ENCODE results near the gene TXK.
A peak's percentile ranks its signal among the peaks of the same experiment; 100 is the strongest.

TXK gene

GRCh38 chr4:48058617-48059530, 75.2 kb downstream of the TXK start:
- no peak for DNase-seq (ENCODE audit: low read depth in 2 of 2, low spot score in 1 of 2)

DNA sequence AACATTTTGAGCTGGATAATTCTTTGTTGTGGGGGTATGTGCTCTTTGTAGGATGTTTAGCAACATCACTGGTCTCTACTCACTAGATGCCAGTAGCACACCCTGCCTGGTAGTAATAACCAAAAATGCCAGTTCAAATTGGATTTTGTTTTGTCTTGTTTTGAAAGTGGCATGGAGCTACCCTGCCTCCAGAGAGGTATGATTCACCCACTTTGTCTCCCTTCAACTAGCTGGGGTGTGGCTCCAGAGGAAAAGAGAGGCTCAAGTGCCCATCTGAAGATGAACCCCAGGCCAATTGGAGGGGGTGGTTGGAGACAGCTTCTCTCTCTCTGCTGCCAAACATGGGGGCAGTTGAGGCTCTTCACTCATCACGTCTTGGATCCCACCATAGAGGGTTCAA, 83.0 kb downstream of the TXK start:
- no peak for DNase-seq (ENCODE audit: low read depth in 2 of 2, low spot score in 1 of 2)

DNA sequence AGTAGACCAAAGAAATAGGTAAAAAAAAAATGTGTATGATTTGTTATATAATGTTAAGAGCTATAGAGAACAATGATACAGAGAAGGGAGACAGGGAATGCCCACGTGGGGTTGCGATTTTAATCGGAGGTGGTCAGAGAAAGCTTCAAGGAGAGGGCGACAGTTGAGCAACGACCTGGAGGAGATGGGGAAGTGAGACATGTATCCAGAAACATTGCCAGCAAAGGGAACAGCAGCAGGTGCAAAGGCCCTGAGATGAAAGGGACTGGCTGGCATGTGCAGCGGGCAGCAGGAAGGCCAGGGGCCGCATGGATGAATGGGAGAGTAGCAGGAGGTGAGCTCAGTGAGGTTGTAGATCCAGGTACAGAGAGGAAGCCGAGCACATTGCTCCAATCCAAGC, 84.6 kb downstream of the TXK start:
- no peak for DNase-seq (ENCODE audit: low read depth in 2 of 2, low spot score in 1 of 2)

DNA sequence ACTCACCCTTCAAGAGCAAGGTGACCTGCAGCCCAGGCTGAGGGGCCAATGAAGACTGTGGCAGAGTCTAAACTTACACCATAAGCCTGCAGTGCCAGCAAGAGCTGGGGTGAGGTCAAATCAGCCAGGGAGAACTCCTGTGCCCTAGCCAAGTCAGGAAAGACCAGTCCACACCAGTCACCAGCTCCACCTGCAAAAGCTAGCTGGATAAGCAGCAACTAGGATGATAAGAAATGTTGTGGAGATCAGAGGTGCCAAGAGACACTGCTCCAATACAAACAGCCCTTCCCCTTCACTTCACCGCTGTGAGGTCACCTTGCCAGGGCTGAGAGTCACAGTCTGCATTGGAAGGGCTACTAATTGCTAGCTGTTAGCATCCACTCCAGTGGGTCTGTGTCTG, 86.2 kb downstream of the TXK start:
- DNase-seq (ENCODE audit: low read depth in 2 of 2, low spot score in 1 of 2): no peak

GRCh38 chr4:48047421-48047844, 86.6 kb downstream of the TXK start:
- DNase-seq (ENCODE audit: low read depth in 2 of 2, low spot score in 1 of 2): peak; percentile 66 to 68

DNA sequence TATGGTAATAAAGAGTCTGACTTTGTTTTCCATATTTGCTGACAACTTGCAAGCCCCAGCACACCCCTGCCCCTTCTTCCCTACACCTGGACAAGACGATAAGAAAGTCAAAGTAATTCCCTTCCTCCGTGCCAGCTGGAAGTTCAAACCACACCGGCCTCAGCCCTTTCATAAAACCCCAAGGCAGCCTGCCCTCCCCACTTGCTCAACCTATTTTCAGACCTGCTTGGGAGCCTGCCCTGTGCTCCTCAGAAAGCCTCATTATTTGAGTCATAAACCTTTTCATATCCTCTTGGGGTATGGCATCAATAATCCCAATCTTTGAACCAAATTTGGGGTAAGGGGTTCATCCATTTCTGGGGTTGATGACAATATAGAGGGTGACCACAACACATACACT, 88.0 kb downstream of the TXK start:
- no peak for DNase-seq (ENCODE audit: low read depth in 2 of 2, low spot score in 1 of 2)

DNA sequence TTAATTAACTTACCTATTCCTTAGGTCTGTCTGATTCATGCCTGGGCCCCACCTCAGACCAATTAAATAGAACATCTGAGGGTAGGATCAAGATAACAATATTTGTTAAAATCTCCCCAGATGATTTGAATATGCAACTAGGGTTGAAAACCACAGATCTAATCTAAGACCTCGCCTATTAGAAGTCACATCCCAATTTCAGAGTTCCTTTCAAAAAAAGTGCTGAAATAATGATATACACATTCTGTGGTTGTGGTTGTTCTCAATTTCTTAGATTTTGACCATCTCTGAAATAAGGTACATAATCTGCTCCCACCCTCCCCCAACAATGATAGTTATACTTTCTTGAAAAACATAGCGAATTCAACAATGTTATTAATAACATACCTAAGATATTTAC, 89.8 kb downstream of the TXK start:
- DNase-seq (ENCODE audit: low read depth in 2 of 2, low spot score in 1 of 2): no peak

DNA sequence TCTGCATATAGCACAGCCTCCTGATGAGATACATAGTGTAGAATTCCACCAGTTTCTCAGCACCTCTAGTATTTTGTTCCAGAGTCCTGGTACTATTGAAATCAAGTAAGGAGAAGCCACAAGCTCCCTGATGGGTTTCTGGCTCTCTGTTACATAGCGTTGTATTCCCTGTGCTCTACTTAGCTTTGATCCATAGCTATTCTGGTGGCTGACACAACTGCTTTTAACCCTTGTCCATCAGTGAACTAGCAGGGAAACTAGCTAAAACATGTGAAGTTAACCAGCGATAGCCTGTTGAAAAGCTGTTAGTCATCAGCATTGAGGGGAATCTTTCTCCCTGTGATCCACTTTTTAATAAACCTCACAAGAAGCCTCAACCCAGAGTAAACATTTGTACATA, 90.5 kb downstream of the TXK start:
- no peak for DNase-seq (ENCODE audit: low read depth in 2 of 2, low spot score in 1 of 2)

- DNase-seq (ENCODE audit: low read depth in 2 of 2, low spot score in 1 of 2): no peak
These were observed 91.0 kb downstream of the TXK start for GRCh38 chr4:48042979-48043461.

GRCh38 chr4:48041535-48042137, 92.4 kb downstream of the TXK start:
- DNase-seq (ENCODE audit: low read depth in 2 of 2, low spot score in 1 of 2): no peak

- no peak for DNase-seq (ENCODE audit: low read depth in 2 of 2, low spot score in 1 of 2)
These were observed 94.5 kb downstream of the TXK start for GRCh38 chr4:48039561-48039960.

DNA sequence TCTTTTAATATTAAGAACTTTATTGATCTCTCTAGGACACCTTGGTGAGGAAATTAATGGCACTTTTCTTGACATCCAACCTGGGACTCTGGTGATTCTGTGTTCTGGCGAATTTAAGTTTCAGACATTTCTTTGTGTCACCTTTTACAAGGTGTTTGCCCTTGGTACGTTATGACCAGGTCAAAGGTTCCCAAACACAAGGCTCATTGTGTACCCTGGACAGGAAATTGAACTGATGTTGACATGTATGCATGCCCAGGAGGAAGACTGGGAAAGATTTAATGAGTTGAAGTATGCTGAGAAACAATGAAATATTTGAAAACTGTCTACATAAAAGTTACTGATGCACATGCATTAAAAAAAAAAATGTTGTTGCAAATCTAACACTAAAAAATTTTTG, 95.4 kb downstream of the TXK start:
- DNase-seq (ENCODE audit: low read depth in 2 of 2, low spot score in 1 of 2): no peak

- no peak for DNase-seq (ENCODE audit: low read depth in 2 of 2, low spot score in 1 of 2)
These were observed 97.0 kb downstream of the TXK start for GRCh38 chr4:48037117-48037462.

- DNase-seq (ENCODE audit: low read depth in 2 of 2, low spot score in 1 of 2): no peak
These were observed 98.1 kb downstream of the TXK start for GRCh38 chr4:48035952-48036351.

- peak; percentile 20 to 41 for DNase-seq (ENCODE audit: low read depth in 2 of 2, low spot score in 1 of 2)
These were observed 100.1 kb downstream of the TXK start for GRCh38 chr4:48033825-48034413.

GRCh38 chr4:48033412-48033811, 100.6 kb downstream of the TXK start:
- no peak for DNase-seq (ENCODE audit: low read depth in 2 of 2, low spot score in 1 of 2)

- no peak for DNase-seq (ENCODE audit: low read depth in 2 of 2, low spot score in 1 of 2)
These were observed 101.3 kb downstream of the TXK start for GRCh38 chr4:48032721-48033120.

DNA sequence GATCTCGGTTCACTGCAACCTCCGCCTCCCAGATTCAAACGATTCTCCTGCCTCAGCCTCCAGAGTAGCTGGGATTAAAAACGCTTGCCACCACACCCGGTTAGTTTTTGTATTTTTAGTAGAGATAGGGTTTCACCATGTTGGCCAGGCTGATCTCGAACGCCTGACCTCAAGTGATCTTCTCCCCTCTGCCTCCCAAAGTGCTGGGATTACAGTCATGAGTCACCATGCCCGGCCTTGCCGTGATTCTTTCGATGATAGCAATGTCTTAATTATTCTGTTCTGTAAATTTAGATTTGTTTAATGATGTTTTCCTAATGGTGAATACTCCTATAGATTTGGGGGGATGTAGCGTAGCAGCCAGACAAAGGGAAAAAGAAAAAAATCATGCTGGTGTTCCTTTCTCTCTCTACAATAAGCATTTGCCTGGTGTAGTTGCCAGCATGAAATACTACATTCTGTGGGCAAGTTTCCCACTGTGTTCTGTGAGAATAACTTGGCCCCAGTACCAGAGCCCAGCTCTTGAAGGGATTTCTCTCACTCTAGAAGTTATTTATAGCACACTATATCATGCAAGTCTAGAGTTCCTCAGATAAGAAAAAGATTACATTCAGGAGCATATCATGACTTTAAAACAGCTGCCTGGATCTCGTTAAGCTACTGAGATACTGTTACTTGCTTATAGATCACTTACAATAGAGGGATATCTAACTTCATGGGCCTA, 102.1 kb downstream of the TXK start:
- no peak for DNase-seq (ENCODE audit: low read depth in 2 of 2, low spot score in 1 of 2)

- no peak for DNase-seq (ENCODE audit: low read depth in 2 of 2, low spot score in 1 of 2)
These were observed 103.6 kb downstream of the TXK start for GRCh38 chr4:48030470-48030869.

GRCh38 chr4:48028696-48029095, 105.4 kb downstream of the TXK start:
- no peak for DNase-seq (ENCODE audit: low read depth in 2 of 2, low spot score in 1 of 2)

DNA sequence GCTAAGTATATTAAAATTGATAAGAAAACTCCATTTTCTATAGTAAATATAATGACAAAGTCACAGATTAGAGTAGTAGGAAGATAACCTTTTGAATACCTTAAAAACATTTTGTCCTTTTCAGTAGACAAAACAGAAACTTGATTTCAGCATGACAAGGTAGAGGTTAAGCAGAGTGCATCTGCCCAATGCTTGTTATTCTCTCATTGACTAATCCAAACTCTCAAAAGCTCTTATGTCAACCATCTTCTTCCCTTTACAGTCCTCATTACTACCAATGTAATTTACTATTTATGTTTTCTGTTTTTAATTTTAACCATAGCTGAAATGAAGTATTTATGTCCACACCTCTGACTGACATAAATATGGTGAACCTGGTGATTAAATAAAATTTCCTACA, 106.4 kb downstream of the TXK start:
- no peak for DNase-seq (ENCODE audit: low read depth in 2 of 2, low spot score in 1 of 2)

DNA sequence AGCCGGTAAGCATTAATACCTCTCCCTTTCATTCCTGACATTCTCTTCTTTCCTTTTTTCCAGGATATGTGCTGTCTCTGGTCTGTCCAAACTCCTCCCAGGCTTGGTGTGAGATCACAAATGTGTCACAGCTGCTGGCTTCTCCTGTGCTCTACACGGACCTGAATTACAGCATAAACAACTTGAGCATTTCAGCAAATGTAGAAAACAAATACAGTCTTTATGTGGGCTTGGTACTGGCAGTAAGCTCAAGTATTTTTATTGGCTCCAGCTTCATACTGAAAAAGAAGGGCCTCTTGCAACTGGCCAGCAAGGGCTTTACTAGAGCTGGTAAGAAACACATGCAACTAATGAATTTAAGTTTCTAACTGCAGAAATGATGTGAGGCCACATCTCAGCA, 109.0 kb downstream of the TXK start:
- no peak for DNase-seq (ENCODE audit: low read depth in 2 of 2, low spot score in 1 of 2)
